K562 (cell line): Measurements from ENCODE around the gene ERP27. TPM values are rescaled to one million over a fixed set of nuclear protein-coding genes. Genes with fewer than 3 reads are reported as not detected.

Source experiments
- ATAC-seq: fragments of 200-7000 bp; cut with Tn5 transposase; 3 replicates; pipeline ENCODE4 v1.9.1; 2020; ENCODE audit warnings: moderate library complexity
- BruUV-seq: library from RNA; stranded (reverse); fragments of 400-500 nt; replicated peaks from 2 replicates; lab custom pipeline; 2021; lab: Mats Ljungman, UMichigan
- CTCF ChIA-PET: fragments of 300-600 bp; formaldehyde crosslinking; extraction: SDS; loops from one replicate; lab custom pipeline; 2021; ENCODE audit warnings: low intra/inter-chr PET ratio; lab: Yijun Ruan, JAX
- POLR2A ChIA-PET: fragments of 300-600, 350-650 bp; sonication (Branson Sonifier 250); formaldehyde crosslinking; extraction: SDS; loops from one replicate; lab custom pipeline; 2021; ENCODE audit warnings: antibody characterized with exemption, inconsistent platforms; lab: Yijun Ruan, JAX
- DNase-seq, 4 experiments: peaks; one replicate each; pipeline versions ENCODE4 v3.0.0 to v3.0.0-alpha.2; 2011 to 2018; ENCODE audit warnings: low spot score in 3 of 4, mixed read lengths in 3 of 4; ENCODE audit errors: extremely low read depth in 1 of 4
- FAIRE-seq: peaks from 2 replicates; lab custom pipeline; 2011; peaks lifted over from hg19 to GRCh38; lab: Jason Lieb, UNC
- H2AFZ ChIP-seq: 2 replicates; pipeline ENCODE4 v1.6.0; 2011; ENCODE audit warnings: low read depth, low read length, control low read depth, inconsistent platforms
- H3K27ac ChIP-seq: fragments of 200-600 bp; 3 replicates; pipeline ENCODE4 v1.8.0; 2011; ENCODE audit warnings: low read depth, mild to moderate bottlenecking, control low read depth, inconsistent platforms, low read length, moderate library complexity, mixed read lengths; ENCODE audit errors: extremely low read depth
- H3K27me3 ChIP-seq, 2 experiments: fragments of 300-600 bp in 1 of 2; 2 replicates in 1 of 2; 3 replicates in 1 of 2; pipeline versions ENCODE4 v1.6.0 to v1.8.0; 2011; ENCODE audit warnings: inconsistent platforms in 2 of 2, low read length in 2 of 2, mild to moderate bottlenecking in 1 of 2, mixed read lengths in 1 of 2, moderate library complexity in 1 of 2; ENCODE audit not compliant: control insufficient read depth in 2 of 2, insufficient read depth in 2 of 2
- H3K36me3 ChIP-seq: fragments of 300-600 bp; 3 replicates; pipeline ENCODE4 v1.8.0; 2011; ENCODE audit warnings: mild to moderate bottlenecking, low read length, inconsistent platforms; ENCODE audit not compliant: control insufficient read depth, insufficient read depth
- H3K4me1 ChIP-seq, 2 experiments: fragments of 200-600 bp in 1 of 2; replicated peaks in 1 of 2; 2 replicates in 1 of 2; 3 replicates in 1 of 2; pipeline versions ENCODE4 v1.5.1 to v1.8.0; 2011; ENCODE audit warnings: inconsistent platforms in 2 of 2, low read length in 2 of 2, mild to moderate bottlenecking in 1 of 2, mixed read lengths in 1 of 2, moderate library complexity in 1 of 2; ENCODE audit not compliant: control insufficient read depth in 2 of 2, insufficient read depth in 2 of 2
- H3K4me2 ChIP-seq: 2 replicates; pipeline ENCODE4 v1.6.1; 2011; ENCODE audit warnings: low read length, control low read depth, inconsistent platforms, mixed read lengths; ENCODE audit not compliant: insufficient read depth
- H3K4me3 ChIP-seq: fragments of 200-600 bp; sonication (generic), shearing (Covaris generic); 2 replicates; pipeline ENCODE4 v1.5.1; 2016; ENCODE audit warnings: control low read depth, inconsistent platforms
- H3K79me2 ChIP-seq: fragments of 200-600 bp; 3 replicates; pipeline ENCODE4 v1.8.0; 2011; ENCODE audit warnings: low read length, inconsistent platforms; ENCODE audit not compliant: control insufficient read depth, insufficient read depth
- H3K9ac ChIP-seq, 2 experiments: 2 replicates each; pipeline versions ENCODE4 v1.6.0 to v1.6.1; 2011; ENCODE audit warnings: low read depth in 2 of 2, low read length in 2 of 2, control low read depth in 1 of 2, inconsistent platforms in 1 of 2, mild to moderate bottlenecking in 1 of 2, mixed read lengths in 1 of 2; ENCODE audit not compliant: insufficient read depth in 1 of 2
- H3K9me1 ChIP-seq: one replicate; pipeline ENCODE4 v1.6.0; 2011; ENCODE audit warnings: inconsistent platforms, mild to moderate bottlenecking, low read length, moderate library complexity; ENCODE audit not compliant: control insufficient read depth, insufficient read depth
- H3K9me3 ChIP-seq: replicated peaks from 2 replicates; pipeline ENCODE4 v1.5.1; 2011; ENCODE audit warnings: low read depth, low read length, inconsistent platforms; ENCODE audit not compliant: control insufficient read depth, insufficient read depth
- H4K20me1 ChIP-seq: replicated peaks from 2 replicates; pipeline ENCODE4 v1.6.1; 2011; ENCODE audit warnings: low read length, inconsistent platforms, mixed read lengths; ENCODE audit not compliant: control insufficient read depth, insufficient read depth
- CCAR2 ChIP-seq: fragments of 200-400 bp; formaldehyde crosslinking; IDR thresholded peaks from 2 replicates; pipeline ENCODE4 v1.6.1; 2017; ENCODE audit warnings: mild to moderate bottlenecking, low read depth, low read length
- CREM ChIP-seq: IDR thresholded peaks from 2 replicates; pipeline ENCODE4 v1.6.1; 2014; ENCODE audit warnings: antibody characterized with exemption, low read depth
- NONO ChIP-seq, 2 experiments: fragments of 200-400 bp in 1 of 2; fragments of 450-650 bp in 1 of 2; formaldehyde crosslinking in 1 of 2; IDR thresholded peaks; 2 replicates each; pipeline ENCODE4 v1.6.1; 2017; ENCODE audit warnings: low read depth in 2 of 2, mild to moderate bottlenecking in 2 of 2, moderate library complexity in 2 of 2, low read length in 1 of 2
- RB1 ChIP-seq: fragments of 450-650 bp; IDR thresholded peaks from 2 replicates; pipeline ENCODE4 v1.6.1; 2017; ENCODE audit warnings: low read depth, mild to moderate bottlenecking
- SLC30A9 ChIP-seq: fragments of 250-450 bp; sonication (Bioruptor Pico); IDR thresholded peaks from 2 replicates; pipeline ENCODE4 v1.8.0; 2022; ENCODE audit warnings: mild to moderate bottlenecking, moderate library complexity
- TGIF2 ChIP-seq: sonication (generic); formaldehyde crosslinking; IDR thresholded peaks from 2 replicates; pipeline ENCODE4 v1.8.1; 2022; ENCODE audit warnings: mild to moderate bottlenecking, missing genetic modification reagents, moderate library complexity
- ZSCAN32 ChIP-seq: fragments of 450-650 bp; formaldehyde crosslinking; IDR thresholded peaks from 2 replicates; pipeline ENCODE4 v1.4.0; 2020; ENCODE audit warnings: mild to moderate bottlenecking, moderate library complexity
- WGBS: fragments of 100-300 bp; shearing (Covaris generic); methylation state at CpG from one replicate; pipeline ENCODE4 v1.1.6; 2016; ENCODE audit warnings: low coverage, mixed read lengths; ENCODE audit not compliant: insufficient coverage; ENCODE audit errors: missing lambda C conversion rate; 5-methylcytosine and 5-hydroxymethylcytosine counted together
- in situ Hi-C: fragments of 300-500 bp; cut with MboI; formaldehyde crosslinking; loops from 4 replicates; pipeline ENCODE4 v1.15.0; 2018; ENCODE audit warnings: inconsistent platforms, mixed read lengths
- intact Hi-C: fragments of 100-400 bp; cut with micrococcal nuclease; formaldehyde crosslinking; loops from 2 replicates; pipeline ENCODE4 v1.14.2; 2022
- polyA plus RNA-seq, 8 experiments: library from polyadenylated mRNA; depleted of rRNA in 4 of 8; stranded (reverse) in 5 of 8; unstranded in 3 of 8; fragments of >200 nt; fragmentation: Nextera tagmentation in 2 of 8; fragmentation: Illumina TruSeq in 1 of 8; extraction: Ambion mirVana in 2 of 8; extraction: Trizol in 1 of 8; gene quantifications; 2 replicates each; pipeline versions ENCODE4 v1.2.1 to v1.2.3, GENCODE V29; 2011 to 2014; ENCODE audit warnings: inconsistent platforms in 1 of 8, missing spikeins in 1 of 8
- total RNA-seq, 7 experiments: library from RNA; depleted of rRNA in 6 of 7; stranded (reverse); fragments of >200 nt in 6 of 7; fragmentation: Illumina TruSeq in 2 of 7; extraction: Trizol in 2 of 7; gene quantifications; 2 replicates each; pipeline versions ENCODE4 v1.2.1 to v1.2.3, GENCODE V29; 2011 to 2021; ENCODE audit warnings: low replicate concordance in 1 of 7
- TF ChIP-seq, protein P1 (sequence below): fragments of 200-800 bp; sonication (Bioruptor generic); IDR thresholded peaks from 2 replicates; pipeline ENCODE4 v1.6.1; 2016; ENCODE audit warnings: missing genetic modification characterization, missing compliant biosample characterization
- TF ChIP-seq, protein P2 (sequence below): fragments of 450-650 bp; formaldehyde crosslinking; conservative IDR thresholded peaks from 2 replicates; pipeline ENCODE4 v1.4.0; 2022; ENCODE audit warnings: mild to moderate bottlenecking, missing genetic modification characterization

Gene ERP27
- total and polyA plus RNA-seq, 9 of the 15 experiments (the other 6 are each of a cell fraction or from before 2014, with no cell fraction given): 0.07 to 0.27 (median 0.11) TPM; not detected in 6

DNA sequence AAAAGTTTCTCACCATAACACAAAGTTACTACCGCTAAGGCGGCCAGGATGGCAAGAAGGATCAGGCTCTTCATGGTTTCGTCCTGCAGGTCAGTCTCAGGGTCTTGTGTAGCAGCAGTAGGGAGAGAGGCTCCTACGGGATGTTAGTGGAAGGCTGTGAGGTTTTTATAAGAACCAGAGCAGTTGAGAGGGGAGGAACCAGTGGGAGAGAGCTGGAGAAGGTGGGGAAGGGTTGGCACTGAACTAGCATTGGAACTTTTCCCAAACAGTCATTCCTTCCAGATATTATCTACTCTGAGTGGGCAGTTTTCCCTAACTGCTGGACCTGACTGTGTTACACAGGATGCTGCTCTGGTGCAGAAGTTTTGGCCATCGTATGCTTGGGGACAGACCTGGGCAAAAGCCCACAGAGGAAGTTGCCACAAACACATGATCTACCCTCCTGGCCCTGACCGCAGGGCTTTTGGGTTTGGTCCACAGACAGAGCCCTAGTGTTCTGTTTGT lies 52.6 kb downstream of the ERP27 start, which contains the start of gene MGP (continued):
- TF ChIP-seq, protein P1, sequence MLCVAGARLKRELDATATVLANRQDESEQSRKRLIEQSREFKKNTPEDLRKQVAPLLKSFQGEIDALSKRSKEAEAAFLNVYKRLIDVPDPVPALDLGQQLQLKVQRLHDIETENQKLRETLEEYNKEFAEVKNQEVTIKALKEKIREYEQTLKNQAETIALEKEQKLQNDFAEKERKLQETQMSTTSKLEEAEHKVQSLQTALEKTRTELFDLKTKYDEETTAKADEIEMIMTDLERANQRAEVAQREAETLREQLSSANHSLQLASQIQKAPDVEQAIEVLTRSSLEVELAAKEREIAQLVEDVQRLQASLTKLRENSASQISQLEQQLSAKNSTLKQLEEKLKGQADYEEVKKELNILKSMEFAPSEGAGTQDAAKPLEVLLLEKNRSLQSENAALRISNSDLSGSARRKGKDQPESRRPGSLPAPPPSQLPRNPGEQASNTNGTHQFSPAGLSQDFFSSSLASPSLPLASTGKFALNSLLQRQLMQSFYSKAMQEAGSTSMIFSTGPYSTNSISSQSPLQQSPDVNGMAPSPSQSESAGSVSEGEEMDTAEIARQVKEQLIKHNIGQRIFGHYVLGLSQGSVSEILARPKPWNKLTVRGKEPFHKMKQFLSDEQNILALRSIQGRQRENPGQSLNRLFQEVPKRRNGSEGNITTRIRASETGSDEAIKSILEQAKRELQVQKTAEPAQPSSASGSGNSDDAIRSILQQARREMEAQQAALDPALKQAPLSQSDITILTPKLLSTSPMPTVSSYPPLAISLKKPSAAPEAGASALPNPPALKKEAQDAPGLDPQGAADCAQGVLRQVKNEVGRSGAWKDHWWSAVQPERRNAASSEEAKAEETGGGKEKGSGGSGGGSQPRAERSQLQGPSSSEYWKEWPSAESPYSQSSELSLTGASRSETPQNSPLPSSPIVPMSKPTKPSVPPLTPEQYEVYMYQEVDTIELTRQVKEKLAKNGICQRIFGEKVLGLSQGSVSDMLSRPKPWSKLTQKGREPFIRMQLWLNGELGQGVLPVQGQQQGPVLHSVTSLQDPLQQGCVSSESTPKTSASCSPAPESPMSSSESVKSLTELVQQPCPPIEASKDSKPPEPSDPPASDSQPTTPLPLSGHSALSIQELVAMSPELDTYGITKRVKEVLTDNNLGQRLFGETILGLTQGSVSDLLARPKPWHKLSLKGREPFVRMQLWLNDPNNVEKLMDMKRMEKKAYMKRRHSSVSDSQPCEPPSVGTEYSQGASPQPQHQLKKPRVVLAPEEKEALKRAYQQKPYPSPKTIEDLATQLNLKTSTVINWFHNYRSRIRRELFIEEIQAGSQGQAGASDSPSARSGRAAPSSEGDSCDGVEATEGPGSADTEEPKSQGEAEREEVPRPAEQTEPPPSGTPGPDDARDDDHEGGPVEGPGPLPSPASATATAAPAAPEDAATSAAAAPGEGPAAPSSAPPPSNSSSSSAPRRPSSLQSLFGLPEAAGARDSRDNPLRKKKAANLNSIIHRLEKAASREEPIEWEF (CRISPR knock-in tag): no peak
- no peak for TF ChIP-seq RB1
- TF ChIP-seq ZSCAN32 (CRISPR knock-in tag): no peak
- no peak for TF ChIP-seq NONO (IDR thresholded peaks at IDR 0.05; ENCODE audit: low read depth in 2 of 2, low read length in 1 of 2)
- TF ChIP-seq SLC30A9 (CRISPR knock-in tag): no peak

DNA sequence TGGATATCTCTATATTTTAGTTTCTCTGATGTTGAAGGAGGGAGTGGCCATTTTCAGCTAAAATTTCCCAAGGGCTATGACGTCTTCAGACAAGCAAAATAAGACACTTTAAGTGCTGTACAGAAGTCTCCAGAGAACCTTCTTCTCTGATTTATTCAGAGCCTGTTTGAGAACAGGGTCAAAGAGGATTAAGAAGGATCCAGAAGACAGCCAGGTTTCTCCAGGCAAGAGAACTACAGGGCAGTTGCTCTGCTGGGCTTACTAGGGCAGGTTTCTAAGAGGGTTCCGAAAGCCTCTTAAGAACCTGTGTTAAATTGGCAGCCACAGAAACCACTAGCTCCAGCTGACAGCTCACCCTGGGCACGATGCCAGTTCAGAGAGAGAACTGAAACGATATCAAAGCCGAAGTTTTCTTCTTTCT lies 53.9 kb downstream of the ERP27 start:
- Histone ChIP-seq H3K4me3 (no peak overlapping the region), H3K9ac (no peak overlapping the region), H3K27ac (no peak overlapping the region), H3K36me3 (no peaks in the 10 kb centered on the region), H2AFZ (no peak overlapping the region), H3K9me1 (no peaks in the 10 kb centered on the region), H3K4me1 (no peaks in the 10 kb centered on the region), H3K9me3 (no peaks in the 10 kb centered on the region), H3K79me2 (no peaks in the 10 kb centered on the region), H3K4me2 (no peak overlapping the region), H3K27me3 (no peaks in the 10 kb centered on the region), H4K20me1 (no peaks in the 10 kb centered on the region)
- intact Hi-C loops: no loop called here
- in situ Hi-C loops: no loop called here
- FAIRE-seq (no peak), ATAC-seq (no peak), DNase-seq (no peak)
- ChIA-PET POLR2A (no interaction called here), CTCF (no interaction called here)
- BruUV-seq: no TSS peak
- 3% methylated on average over 2 of the region's 5 CpGs for WGBS
- TF ChIP-seq, protein P2, sequence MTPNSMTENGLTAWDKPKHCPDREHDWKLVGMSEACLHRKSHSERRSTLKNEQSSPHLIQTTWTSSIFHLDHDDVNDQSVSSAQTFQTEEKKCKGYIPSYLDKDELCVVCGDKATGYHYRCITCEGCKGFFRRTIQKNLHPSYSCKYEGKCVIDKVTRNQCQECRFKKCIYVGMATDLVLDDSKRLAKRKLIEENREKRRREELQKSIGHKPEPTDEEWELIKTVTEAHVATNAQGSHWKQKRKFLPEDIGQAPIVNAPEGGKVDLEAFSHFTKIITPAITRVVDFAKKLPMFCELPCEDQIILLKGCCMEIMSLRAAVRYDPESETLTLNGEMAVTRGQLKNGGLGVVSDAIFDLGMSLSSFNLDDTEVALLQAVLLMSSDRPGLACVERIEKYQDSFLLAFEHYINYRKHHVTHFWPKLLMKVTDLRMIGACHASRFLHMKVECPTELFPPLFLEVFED (CRISPR knock-in tag): no peak
- TF ChIP-seq CREM: no peak
- TF ChIP-seq, protein P1 (CRISPR knock-in tag): no peak
- TF ChIP-seq TGIF2 (CRISPR knock-in tag): no peak
- TF ChIP-seq CCAR2: no peak
